Activated T-cell treated with anti-CD3 and anti-CD28 coated beads for 48 hours (primary cell): ENCODE data around the gene FLCN.

Source experiments
- DNase-seq: peaks from one replicate; pipeline ENCODE4 v3.0.0-alpha.2; 2020; ENCODE audit warnings: low read depth

Gene FLCN

GRCh38 chr17:17236295-17237025 lies 508 bp downstream of the FLCN start:
- peak; percentile 1 for DNase-seq

- no peak for DNase-seq
Observed at GRCh38 chr17:17235212-17236174, 1.5 kb downstream of the FLCN start.

- no peak for DNase-seq
Observed at GRCh38 chr17:17232303-17232621, 4.7 kb downstream of the FLCN start.

- no peak for DNase-seq
Observed at GRCh38 chr17:17231621-17232302, 5.2 kb downstream of the FLCN start.

GRCh38 chr17:17229416-17230384 lies 7.3 kb downstream of the FLCN start:
- no peak for DNase-seq

- DNase-seq: no peak
Observed at GRCh38 chr17:17228521-17229279, 8.3 kb downstream of the FLCN start.

GRCh38 chr17:17227608-17228520 lies 9.1 kb downstream of the FLCN start:
- DNase-seq: no peak

- DNase-seq: no peak
Observed at GRCh38 chr17:17226451-17227265, 10.3 kb downstream of the FLCN start.

GRCh38 chr17:17225901-17226300 lies 11.1 kb downstream of the FLCN start:
- DNase-seq: no peak

GRCh38 chr17:17224137-17224536 lies 12.8 kb downstream of the FLCN start:
- no peak for DNase-seq

- no peak for DNase-seq
Observed at GRCh38 chr17:17223736-17224135, 13.2 kb downstream of the FLCN start.

GRCh38 chr17:17221329-17221728 lies 15.6 kb downstream of the FLCN start:
- DNase-seq: no peak

GRCh38 chr17:17220529-17220928 lies 16.4 kb downstream of the FLCN start:
- DNase-seq: no peak

- no peak for DNase-seq
Observed at GRCh38 chr17:17217995-17218394, 19.0 kb downstream of the FLCN start.

- DNase-seq: no peak
Observed at GRCh38 chr17:17216776-17217175, 20.2 kb downstream of the FLCN start.

- no peak for DNase-seq
Observed at GRCh38 chr17:17216236-17216635, 20.7 kb downstream of the FLCN start.

- DNase-seq: no peak
Observed at GRCh38 chr17:17215575-17215974, 21.4 kb downstream of the FLCN start.

- no peak for DNase-seq
Observed at GRCh38 chr17:17214646-17215436, 22.1 kb downstream of the FLCN start.
